Heart left ventricle (tissue), 16 donors: ENCODE results near the gene WDPCP. TPM values are rescaled to one million over a fixed set of nuclear protein-coding genes. Genes with fewer than 3 reads are reported as not detected.

Experiments used
- ATAC-seq, 4 donors: fragments of 200-7000 bp; cut with Tn5 transposase; one replicate each; pipeline ENCODE4 v1.9.1; 2020 to 2022; ENCODE audit warnings: moderate library complexity in 4 of 4, mild to moderate bottlenecking in 3 of 4, moderate number of reproducible peaks in 1 of 4
- DNase-seq, 5 donors: peaks; one replicate each; pipeline ENCODE4 v3.0.0-alpha.2; 2020
- H3K27ac ChIP-seq, 12 donors: fragments of 200-600 bp; sonication (generic) in 4 of 12; one replicate each; pipeline versions ENCODE4 v1.5.0 to v1.8.0; 2016 to 2022; ENCODE audit warnings: mild to moderate bottlenecking in 2 of 12
- H3K27me3 ChIP-seq, 9 donors: fragments of 200-600 bp; sonication (generic) in 2 of 9; one replicate each; pipeline versions ENCODE4 v1.5.1 to v1.8.0; 2016 to 2022; ENCODE audit warnings: mild to moderate bottlenecking in 3 of 9
- H3K36me3 ChIP-seq, 9 donors: fragments of 200-600 bp; sonication (generic) in 2 of 9; one replicate each; pipeline versions ENCODE4 v1.5.0 to v1.8.0; 2018 to 2022; ENCODE audit warnings: mild to moderate bottlenecking in 2 of 9
- H3K4me1 ChIP-seq, 12 donors: fragments of 200-600 bp; sonication (generic) in 4 of 12; one replicate each; pipeline versions ENCODE4 v1.5.0 to v1.8.0; 2016 to 2022; ENCODE audit warnings: mild to moderate bottlenecking in 3 of 12
- H3K4me3 ChIP-seq, 12 donors: fragments of 200-600 bp; sonication (generic) in 4 of 12; one replicate each; pipeline versions ENCODE4 v1.5.0 to v1.8.0; 2017 to 2022; ENCODE audit warnings: mild to moderate bottlenecking in 9 of 12, moderate library complexity in 4 of 12
- H3K9me3 ChIP-seq, 12 donors: fragments of 200-600 bp; sonication (generic) in 4 of 12; one replicate each; pipeline versions ENCODE4 v1.5.0 to v1.8.0; 2016 to 2022; ENCODE audit warnings: mild to moderate bottlenecking in 1 of 12
- POLR2A ChIP-seq, 2 donors: fragments of 450-650 bp; IDR thresholded peaks; one replicate each; pipeline ENCODE4 v1.6.1; 2017; ENCODE audit warnings: antibody characterized with exemption in 2 of 2, mild to moderate bottlenecking in 2 of 2, moderate library complexity in 2 of 2
- WGBS, 4 donors: extraction: QIAGEN DNeasy Blood & Tissue Kit in 2 of 4; methylation state at CpG; one replicate each; pipeline versions ENCODE4 v1.1.5 to v1.1.7; 2013 to 2018; 5-methylcytosine and 5-hydroxymethylcytosine counted together
- intact Hi-C, 10 donors: fragments of 100-400 bp; cut with DNase I; formaldehyde crosslinking; loops; one replicate each; pipeline versions ENCODE4 v1.11.1 to v1.14.2; 2022
- polyA plus RNA-seq, 2 donors: library from polyadenylated mRNA; stranded (reverse); fragments of 200-250 nt; gene quantifications; one replicate each; pipeline ENCODE4 v1.2.3, GENCODE V29; 2013
- total RNA-seq, 9 donors: library from RNA; depleted of rRNA in 2 of 9; stranded (reverse); fragments of >200 nt in 2 of 9; fragmentation: NEBNext Ultra II Directional in 3 of 9; extraction: Animal tissue kit (Norgen Biotek cat#: 25700) in 3 of 9; gene quantifications; one replicate each; pipeline versions ENCODE4 v1.1.0 to v1.2.4, GENCODE V29; 2016 to 2023
- TF ChIP-seq, protein P1 (sequence below), 12 donors: fragments of 200-600 bp; sonication (generic) in 4 of 12; IDR thresholded peaks; one replicate each; pipeline versions ENCODE4 v1.5.0 to v1.8.0; 2018 to 2022; ENCODE audit warnings: antibody characterized with exemption in 12 of 12, mild to moderate bottlenecking in 5 of 12
- donor health status: ischemic (EF 13 %, LVEDD 7.1; RV severe dilation, severe dysfunction).
- donor health status: healthy with polysubstance abuse.
- donor health status: DM: no; HTN: yes; CAD: no.
- donor health status: DM: no; HTN: no; CAD: no.
- donor health status: ischemic (EF 25% LVEDD 6.9; RV normal size, moderate dysfunction).
- donor health status: ischemic (EF 25% LVEDD 5.7; RV mildly dilated, moderate dysfunction).
- donor health status: healthy.
- donor health status: DM: yes; HTN: yes; CAD: no.
- donor health status: ischemic (EF 35%, LVEDD 5.7; RV mildly dilated, moderate dysfunction).
- donor health status: nonischemic (EF 11% LVEDD 7.7; RV severe dilation, severe dysfunction).
- donor health status: DM: yes; HTN: yes; CAD: no.
- donor health status: PGD.
- donor health status: ischemic (EF 29% LVEDD 5.4; RV normal size, mild dysfunction).
- donor health status: nonischemic (EF 23%, LVEDD 6.1; RV moderate dilation, normal function).

Gene WDPCP
- total and polyA plus RNA-seq, 11 donors: 3.2 to 32.2 (median 16.5) TPM

- H3K4me1 ChIP-seq: peaks cover 0 to 2% (median 0%) of the 10 kb centered on the region in 12 donors
- DNase-seq (no peak), ATAC-seq (no peak)
- H3K36me3 ChIP-seq: peaks cover 0 to 34% (median 8%) of the 10 kb centered on the region in 9 donors
- no peak overlapping the region for H3K4me3 ChIP-seq
- H3K9me3 ChIP-seq: peaks cover 0 to 45% (median 7%) of the 10 kb centered on the region in 12 donors
- no peaks in the 10 kb centered on the region for H3K27me3 ChIP-seq
- H3K27ac ChIP-seq: no peak overlapping the region
- TF ChIP-seq POLR2A (IDR thresholded peaks at IDR 0.05): no peak
- TF ChIP-seq, protein P1, sequence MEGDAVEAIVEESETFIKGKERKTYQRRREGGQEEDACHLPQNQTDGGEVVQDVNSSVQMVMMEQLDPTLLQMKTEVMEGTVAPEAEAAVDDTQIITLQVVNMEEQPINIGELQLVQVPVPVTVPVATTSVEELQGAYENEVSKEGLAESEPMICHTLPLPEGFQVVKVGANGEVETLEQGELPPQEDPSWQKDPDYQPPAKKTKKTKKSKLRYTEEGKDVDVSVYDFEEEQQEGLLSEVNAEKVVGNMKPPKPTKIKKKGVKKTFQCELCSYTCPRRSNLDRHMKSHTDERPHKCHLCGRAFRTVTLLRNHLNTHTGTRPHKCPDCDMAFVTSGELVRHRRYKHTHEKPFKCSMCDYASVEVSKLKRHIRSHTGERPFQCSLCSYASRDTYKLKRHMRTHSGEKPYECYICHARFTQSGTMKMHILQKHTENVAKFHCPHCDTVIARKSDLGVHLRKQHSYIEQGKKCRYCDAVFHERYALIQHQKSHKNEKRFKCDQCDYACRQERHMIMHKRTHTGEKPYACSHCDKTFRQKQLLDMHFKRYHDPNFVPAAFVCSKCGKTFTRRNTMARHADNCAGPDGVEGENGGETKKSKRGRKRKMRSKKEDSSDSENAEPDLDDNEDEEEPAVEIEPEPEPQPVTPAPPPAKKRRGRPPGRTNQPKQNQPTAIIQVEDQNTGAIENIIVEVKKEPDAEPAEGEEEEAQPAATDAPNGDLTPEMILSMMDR (IDR thresholded peaks at IDR 0.05): no peak
- intact Hi-C loops: no loop called here
These were observed 125.1 kb downstream of the WDPCP start for GRCh38 chr2:63463142-63463541.

DNA sequence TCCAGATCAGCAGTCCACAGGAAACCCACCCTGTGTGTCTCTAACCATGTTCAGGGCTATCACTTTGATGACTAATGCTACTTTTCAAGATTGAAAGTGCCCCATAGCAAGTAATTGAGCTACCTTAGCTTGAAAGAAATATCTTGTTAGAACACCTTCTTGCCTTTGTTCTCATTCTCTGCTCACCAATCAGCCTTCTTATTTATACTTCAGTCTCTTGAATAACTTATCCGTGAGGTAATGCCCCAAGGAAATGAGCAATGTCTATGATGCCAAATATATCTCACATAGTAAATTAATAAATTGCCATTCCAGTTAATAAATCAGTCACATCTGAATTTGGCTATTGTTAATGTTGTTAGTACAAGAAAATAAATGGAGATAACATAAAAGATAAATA is 141.6 kb downstream of the WDPCP start:
- Histone ChIP-seq H3K27me3 (no peaks in the 10 kb centered on the region), H3K36me3 (no peaks in the 10 kb centered on the region), H3K27ac (no peak overlapping the region), H3K9me3 (no peaks in the 10 kb centered on the region), H3K4me1 (no peaks in the 10 kb centered on the region), H3K4me3 (no peak overlapping the region)
- DNase-seq: no peak
- ATAC-seq: no peak
- WGBS, 4 donors: 77 to 90% (median 86%) methylated on average over 1 of the region's 1 CpG
- no peak for TF ChIP-seq POLR2A (IDR thresholded peaks at IDR 0.05)
- TF ChIP-seq, protein P1 (IDR thresholded peaks at IDR 0.05): no peak
- intact Hi-C loops: no loop called here

GRCh38 chr2:63444565-63445288 is 143.6 kb downstream of the WDPCP start:
- H3K4me3 ChIP-seq: no peak overlapping the region
- intact Hi-C loops: no loop called here

DNA sequence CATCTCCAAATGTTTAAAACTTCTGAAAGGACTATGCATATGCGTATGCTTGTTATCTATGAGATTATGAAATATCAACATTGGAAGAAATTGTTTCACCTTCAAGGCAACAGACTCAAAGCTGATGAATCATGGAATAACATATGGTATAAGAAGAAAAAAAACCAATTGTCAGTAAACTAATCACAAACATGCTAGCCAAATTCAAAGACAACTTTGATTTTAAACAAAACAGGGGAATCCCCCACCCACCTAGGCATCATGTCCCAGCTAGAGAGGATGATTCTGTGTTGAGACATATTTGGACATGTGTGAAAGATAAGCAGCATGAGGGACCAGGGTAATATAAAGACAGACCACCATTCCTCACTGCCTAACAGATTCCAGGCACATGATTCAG is 147.7 kb downstream of the WDPCP start:
- Histone ChIP-seq H3K27me3 (no peaks in the 10 kb centered on the region), H3K4me1 (peaks cover 0 to 6% (median 0%) of the 10 kb centered on the region in 12 donors), H3K27ac (no peak overlapping the region), H3K4me3 (no peak overlapping the region), H3K9me3 (no peaks in the 10 kb centered on the region), H3K36me3 (peaks cover 0 to 16% (median 0%) of the 10 kb centered on the region in 9 donors)
- WGBS, 4 donors: 91 to 97% (median 96%) methylated on average over 1 of the region's 1 CpG
- intact Hi-C loops: no loop called here
- no peak for TF ChIP-seq POLR2A (IDR thresholded peaks at IDR 0.05)
- TF ChIP-seq, protein P1 (IDR thresholded peaks at IDR 0.05): no peak
- DNase-seq: no peak
- no peak for ATAC-seq

More at GRCh38 chr2:63444565-63445288, 143.6 kb downstream of the WDPCP start:
- Histone ChIP-seq H3K4me1 (no peaks in the 10 kb centered on the region), H3K27me3 (no peaks in the 10 kb centered on the region), H3K36me3 (peaks cover 0 to 1% (median 0%) of the 10 kb centered on the region in 9 donors), H3K27ac (no peak overlapping the region), H3K9me3 (no peaks in the 10 kb centered on the region)
- ATAC-seq: no peak
- no peak for DNase-seq
- TF ChIP-seq, protein P1 (IDR thresholded peaks at IDR 0.05): no peak
- no peak for TF ChIP-seq POLR2A (IDR thresholded peaks at IDR 0.05)
- 74 to 85% (median 80%) methylated on average over 6 of the region's 6 CpGs for WGBS, 4 donors
